Measurements from ENCODE around the gene LIN52. TPM values are rescaled to one million over a fixed set of nuclear protein-coding genes. Genes with fewer than 3 reads are reported as not detected.
A peak's percentile ranks its signal among the peaks of the same experiment; 100 is the strongest.

The LIN52 gene
- total RNA-seq, 1 experiment from 2014 or later: 9.5 TPM

- no peak overlapping the region for H3K4me3 Mint-ChIP-seq (ENCODE audit: unreplicated experiment)
- ChIA-PET POLR2A (interaction anchor here (0.9 kb wide), 1 partner anchor 15 kb away, joined by 4 read pairs; no protein-coding TSS in a partner anchor), CTCF (interaction anchor here (0.7 to 1.3 kb wide), 2 partner anchors 9 to 117 kb away, joined by 3 to 6 read pairs; no protein-coding TSS in a partner anchor)
- DNase-seq (ENCODE audit: unreplicated experiment): peak; percentile 9
- intact Hi-C loops (cut with micrococcal nuclease): no loop called here
- no peak overlapping the region for H3K27ac Mint-ChIP-seq (ENCODE audit: low read depth, unreplicated experiment)
- H3K4me1 Mint-ChIP-seq (ENCODE audit: insufficient read depth, unreplicated experiment): no peaks in the 10 kb centered on the region
- H3K9me3 Mint-ChIP-seq (ENCODE audit: unreplicated experiment): no peaks in the 10 kb centered on the region
- no TSS peak for BruUV-seq (replicated peaks)
- TF ChIP-seq CTCF (IDR thresholded peaks at IDR 0.05; ENCODE audit: unreplicated experiment): no peak
- H3K27me3 Mint-ChIP-seq (ENCODE audit: insufficient read depth, unreplicated experiment): no peaks in the 10 kb centered on the region
- H3K36me3 Mint-ChIP-seq (ENCODE audit: insufficient read depth, unreplicated experiment): no peaks in the 10 kb centered on the region
These were observed 50.7 kb downstream of the LIN52 start for GRCh38 chr14:74135426-74135825.

- CTCF ChIA-PET: interaction anchor here (0.5 to 1.8 kb wide), 5 partner anchors 28 to 328 kb away, joined by 3 to 11 read pairs (median 5); no protein-coding TSS in a partner anchor
- no peak for TF ChIP-seq CTCF (IDR thresholded peaks at IDR 0.05; ENCODE audit: unreplicated experiment)
- no peak overlapping the region for H3K4me3 Mint-ChIP-seq (ENCODE audit: unreplicated experiment)
- H3K36me3 Mint-ChIP-seq (ENCODE audit: insufficient read depth, unreplicated experiment): no peaks in the 10 kb centered on the region
- DNase-seq (ENCODE audit: unreplicated experiment): no peak
- H3K9me3 Mint-ChIP-seq (ENCODE audit: unreplicated experiment): no peaks in the 10 kb centered on the region
- intact Hi-C loops (cut with micrococcal nuclease): no loop called here
- POLR2A ChIA-PET: interaction anchor here (1.2 kb wide), 1 partner anchor 56 kb away, joined by 3 read pairs; the partner anchor contains the start of genes ALDH6A1 and LIN52
- no peaks in the 10 kb centered on the region for H3K4me1 Mint-ChIP-seq (ENCODE audit: insufficient read depth, unreplicated experiment)
- no TSS peak for BruUV-seq (replicated peaks)
- no peaks in the 10 kb centered on the region for H3K27me3 Mint-ChIP-seq (ENCODE audit: insufficient read depth, unreplicated experiment)
- H3K27ac Mint-ChIP-seq (ENCODE audit: low read depth, unreplicated experiment): no peak overlapping the region
These were observed 55.7 kb downstream of the LIN52 start for GRCh38 chr14:74140374-74140850.

GRCh38 chr14:74141703-74142102 is 56.9 kb downstream of the LIN52 start:
- CTCF ChIA-PET: interaction anchor here (0.5 kb wide), 1 partner anchor 115 kb away, joined by 3 read pairs; no protein-coding TSS in a partner anchor
- no peaks in the 10 kb centered on the region for H3K4me1 Mint-ChIP-seq (ENCODE audit: insufficient read depth, unreplicated experiment)
- intact Hi-C loops (cut with micrococcal nuclease): no loop called here

GRCh38 chr14:74142523-74142922 is 57.8 kb downstream of the LIN52 start:
- no TSS peak for BruUV-seq (replicated peaks)
- Mint-ChIP-seq H3K36me3 (ENCODE audit: insufficient read depth, unreplicated experiment) (no peaks in the 10 kb centered on the region), H3K4me1 (ENCODE audit: insufficient read depth, unreplicated experiment) (no peaks in the 10 kb centered on the region), H3K9me3 (ENCODE audit: unreplicated experiment) (no peaks in the 10 kb centered on the region), H3K27me3 (ENCODE audit: insufficient read depth, unreplicated experiment) (no peaks in the 10 kb centered on the region), H3K27ac (ENCODE audit: low read depth, unreplicated experiment) (no peak overlapping the region), H3K4me3 (ENCODE audit: unreplicated experiment) (no peak overlapping the region)
- intact Hi-C loops (cut with micrococcal nuclease): no loop called here
- no peak for DNase-seq (ENCODE audit: unreplicated experiment)
- TF ChIP-seq CTCF (IDR thresholded peaks at IDR 0.05; ENCODE audit: unreplicated experiment): no peak
- ChIA-PET POLR2A (interaction anchor here (0.6 kb wide), 1 partner anchor 22 kb away, joined by 3 read pairs; no protein-coding TSS in a partner anchor), CTCF (interaction anchor here (0.6 kb wide), 1 partner anchor 349 kb away, joined by 3 read pairs; no protein-coding TSS in a partner anchor)

More at GRCh38 chr14:74141703-74142102, 56.9 kb downstream of the LIN52 start:
- Mint-ChIP-seq H3K36me3 (ENCODE audit: insufficient read depth, unreplicated experiment) (no peaks in the 10 kb centered on the region), H3K9me3 (ENCODE audit: unreplicated experiment) (no peaks in the 10 kb centered on the region), H3K4me3 (ENCODE audit: unreplicated experiment) (no peak overlapping the region), H3K27me3 (ENCODE audit: insufficient read depth, unreplicated experiment) (no peaks in the 10 kb centered on the region), H3K27ac (ENCODE audit: low read depth, unreplicated experiment) (no peak overlapping the region)
- no TSS peak for BruUV-seq (replicated peaks)
- DNase-seq (ENCODE audit: unreplicated experiment): peak; percentile 6
- POLR2A ChIA-PET: no interaction called here
- no peak for TF ChIP-seq CTCF (IDR thresholded peaks at IDR 0.05; ENCODE audit: unreplicated experiment)

Measured in MCF 10A (cell line).